ENCODE results near the gene JAKMIP3.

GRCh38 chr10:132062116-132062515 is 3.6 kb upstream of the JAKMIP3 start:
- TF ChIP-seq CTCF (IDR thresholded peaks at IDR 0.05): no peak
- TF ChIP-seq POLR2A (IDR thresholded peaks at IDR 0.05): no peak

Measured in esophagus squamous epithelium (tissue), 4 donors.